Inferior parietal cortex (tissue), 1 donor: ENCODE measurements around the gene COPS3.

Source experiments
- DNase-seq: peaks from one replicate; pipeline ENCODE4 v3.0.0-alpha.2; 2016; ENCODE audit errors: extremely low spot score

COPS3 gene

DNA sequence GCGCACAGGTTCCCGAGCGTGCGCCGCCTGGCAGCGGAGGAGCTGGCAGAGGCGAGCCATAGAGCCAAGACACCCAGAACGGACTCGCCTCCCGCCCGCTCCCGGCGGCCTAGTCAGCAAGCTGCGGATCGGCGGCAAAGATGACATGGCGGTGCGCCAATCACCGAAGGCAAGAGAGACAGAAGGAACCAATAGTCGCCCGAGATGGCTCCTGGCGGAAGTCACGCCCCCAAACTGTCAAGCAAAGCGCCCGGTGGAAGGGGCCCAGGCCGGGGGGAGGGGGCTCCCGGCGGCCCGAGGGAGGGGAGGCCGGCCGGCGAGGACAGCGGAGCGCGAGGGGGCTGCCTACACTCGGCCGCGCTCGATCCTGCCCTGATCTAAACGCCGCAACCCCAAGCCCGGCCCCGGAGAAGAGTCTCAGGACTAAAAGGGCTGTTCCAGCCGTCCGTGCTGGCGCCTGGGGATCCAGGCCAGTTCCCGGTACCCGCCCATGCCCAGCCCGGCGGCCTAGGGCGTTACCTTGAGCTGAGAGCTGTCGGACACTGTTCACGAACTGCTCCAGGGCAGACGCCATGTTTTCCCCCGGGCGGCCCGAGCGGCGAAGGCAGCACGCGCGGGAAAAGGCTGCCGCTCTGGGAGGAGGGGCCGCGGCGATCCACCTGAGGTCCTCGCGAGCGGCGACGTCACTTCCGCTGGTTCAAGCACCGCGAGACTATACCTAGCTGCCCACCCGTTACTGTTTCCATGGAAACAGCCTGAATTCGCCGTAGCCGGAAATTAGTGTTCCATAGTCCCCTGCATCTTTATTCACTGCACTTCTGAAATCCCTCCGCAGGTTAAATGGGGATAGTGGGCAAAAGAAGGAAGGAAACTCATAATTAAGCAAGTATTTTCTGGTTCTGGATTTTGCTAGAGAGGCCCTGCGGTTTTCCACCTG, at the start of gene COPS3:
Gene COPS3, minus strand, starts transcription at position 634 of the 937 bp plus-strand sequence. Its CDS starts 60 bp downstream, at position 574.
- DNase-seq, result peak; percentile 98

DNA sequence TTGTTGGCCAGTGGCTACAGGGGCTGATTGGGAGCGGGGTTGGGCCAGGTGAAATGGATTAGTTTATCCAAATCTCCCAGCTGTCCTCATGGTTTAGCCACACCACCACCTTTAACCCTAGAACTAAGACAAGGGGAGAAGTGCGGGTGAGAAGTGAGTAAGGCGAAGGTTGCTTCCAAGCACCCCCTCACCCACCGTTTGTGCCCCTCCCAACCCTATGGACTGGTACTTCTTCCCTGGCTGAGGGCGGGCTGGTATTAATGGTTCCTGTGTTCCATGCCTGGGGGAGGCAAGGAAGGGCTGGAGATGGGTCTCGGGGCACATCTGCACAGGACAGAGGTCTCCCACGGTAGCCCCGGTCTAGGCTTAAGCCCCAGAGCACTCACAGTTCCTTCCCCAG, 47.2 kb upstream of the COPS3 start:
- no peak for DNase-seq

DNA sequence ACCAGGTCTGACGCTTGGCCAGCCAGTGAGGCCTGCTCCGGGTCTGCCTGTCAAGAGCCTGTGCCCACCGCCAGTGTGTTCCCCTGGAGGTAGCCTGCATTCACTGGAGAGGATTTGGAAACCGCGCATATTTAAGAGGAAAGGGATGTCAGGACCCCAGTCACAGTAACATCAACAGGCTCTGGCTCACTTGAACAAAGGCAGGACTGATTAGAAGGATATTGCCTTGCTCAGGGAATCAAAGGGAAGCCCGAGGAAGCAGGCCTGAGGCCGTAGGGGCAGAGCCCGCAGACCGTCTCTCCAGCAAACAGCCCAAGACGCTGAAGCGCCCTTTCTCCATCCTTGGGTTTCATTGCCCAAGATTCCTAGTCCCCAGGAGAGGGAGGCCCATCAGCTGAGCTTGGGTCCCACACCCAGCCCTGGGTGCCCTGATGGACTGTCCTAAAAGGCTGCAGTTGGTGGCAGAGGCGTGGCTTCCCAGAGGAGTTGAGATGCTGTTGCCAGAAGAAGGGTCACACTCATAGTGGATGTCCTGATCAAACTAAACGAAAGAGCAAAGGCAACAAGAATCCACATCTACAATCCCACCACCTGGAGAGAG, 45.3 kb upstream of the COPS3 start:
- DNase-seq, result no peak

DNA sequence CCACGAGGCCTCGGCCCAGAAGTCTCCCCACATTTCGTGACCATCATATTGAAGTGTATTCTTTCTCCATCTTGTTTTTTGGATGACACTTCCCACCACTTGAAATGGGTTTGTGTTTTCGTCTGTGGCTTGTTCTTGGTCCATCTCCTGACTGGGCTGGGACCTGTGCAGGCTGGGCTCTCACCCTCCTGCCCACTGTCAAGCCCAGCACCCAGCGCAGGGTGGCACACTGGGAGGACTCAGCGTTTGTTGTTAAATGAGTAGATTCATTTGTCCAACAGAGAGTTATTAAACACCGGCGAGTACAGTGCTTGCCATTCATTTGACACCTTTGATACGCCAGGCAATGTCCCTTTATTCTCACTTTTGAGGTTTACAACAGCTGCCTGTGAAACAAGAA, 44.8 kb upstream of the COPS3 start:
- DNase-seq, result no peak

DNA sequence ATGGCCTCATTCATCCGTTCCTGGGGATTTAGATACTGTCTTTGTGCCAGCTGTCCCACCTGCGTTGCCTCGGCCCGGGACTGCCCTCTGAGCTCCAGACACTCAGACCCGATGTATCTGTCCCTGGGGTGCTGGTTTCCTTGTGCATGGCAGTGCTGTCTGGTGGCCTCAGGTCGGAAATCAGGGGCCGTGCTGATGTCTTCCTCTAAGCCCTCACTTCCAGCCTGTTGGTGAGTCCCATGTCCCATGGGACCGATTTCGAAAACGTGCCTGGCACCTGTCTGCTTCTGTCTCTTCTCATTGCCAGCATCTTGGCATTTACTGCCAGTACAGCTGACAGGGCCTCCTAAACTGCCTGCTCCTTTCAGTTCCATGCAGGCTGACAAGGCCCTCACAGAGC, 44.2 kb upstream of the COPS3 start:
- no peak for DNase-seq

DNA sequence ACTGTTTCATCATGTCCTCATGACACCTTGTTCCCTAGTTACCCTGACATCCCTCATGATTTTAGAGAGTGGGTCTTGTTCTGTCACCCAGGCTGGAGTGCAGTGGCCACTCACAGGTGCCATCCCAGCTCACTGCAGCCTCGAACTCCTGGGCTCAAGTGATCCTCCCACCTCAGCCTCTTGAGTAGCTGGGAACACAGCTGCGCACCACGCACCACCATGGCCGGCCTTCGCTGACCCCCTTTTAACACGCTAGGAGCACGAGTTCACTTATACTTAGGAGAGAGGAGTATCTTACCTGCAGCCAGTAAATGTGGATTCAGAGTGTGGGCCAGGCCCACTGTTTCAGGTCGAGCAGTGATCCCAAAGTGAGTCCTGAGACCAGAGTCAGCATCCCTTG, 43.6 kb upstream of the COPS3 start:
- DNase-seq, result no peak

DNA sequence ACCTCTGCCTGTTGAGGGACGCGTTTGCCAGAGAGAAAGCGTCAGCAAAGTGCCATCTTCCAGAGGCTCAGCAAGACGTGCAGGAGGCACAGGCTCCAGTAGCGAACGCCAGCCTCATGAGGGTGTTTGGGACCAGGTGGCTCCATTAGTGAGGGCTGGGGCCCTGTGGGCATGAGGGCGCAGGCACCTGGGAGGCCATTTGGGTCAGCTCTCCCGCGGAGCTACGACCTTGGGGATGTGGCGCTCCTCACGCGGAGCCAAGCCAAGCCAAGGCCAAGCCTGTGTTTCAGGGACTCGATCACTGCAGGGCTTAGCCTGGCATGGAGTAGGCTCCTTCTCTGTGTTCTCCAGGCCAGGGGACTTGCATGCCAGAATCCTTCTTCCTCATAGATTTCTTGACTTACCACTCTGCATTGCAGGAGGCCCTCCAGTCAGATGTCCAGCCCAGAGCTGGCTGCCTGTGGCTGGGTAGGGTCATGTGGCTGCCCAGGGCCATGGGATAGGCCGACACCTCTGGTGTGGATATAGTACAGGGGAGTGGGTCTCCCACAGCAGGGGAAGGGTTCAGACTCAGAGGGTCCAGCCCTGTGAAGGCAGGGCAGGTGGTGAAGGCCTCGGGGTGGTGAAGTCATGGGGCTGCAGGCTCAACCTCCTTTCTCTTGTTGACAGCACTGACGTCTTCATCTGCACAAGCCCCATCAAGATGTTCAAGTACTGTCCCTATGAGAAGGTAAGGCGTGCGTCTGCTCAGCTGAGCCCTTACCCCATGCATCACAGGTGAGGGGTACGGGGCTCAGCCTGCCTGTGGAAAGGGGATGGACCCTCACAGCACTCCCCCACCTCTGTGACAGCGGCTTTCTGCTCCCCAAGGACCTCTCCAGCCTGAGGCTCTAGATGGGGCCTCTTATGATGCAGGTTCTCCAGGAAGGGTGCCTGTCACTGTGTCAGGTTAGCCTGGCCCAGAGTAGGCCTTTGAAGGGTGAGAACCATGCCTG, 41.8 kb upstream of the COPS3 start:
- DNase-seq, result no peak

DNA sequence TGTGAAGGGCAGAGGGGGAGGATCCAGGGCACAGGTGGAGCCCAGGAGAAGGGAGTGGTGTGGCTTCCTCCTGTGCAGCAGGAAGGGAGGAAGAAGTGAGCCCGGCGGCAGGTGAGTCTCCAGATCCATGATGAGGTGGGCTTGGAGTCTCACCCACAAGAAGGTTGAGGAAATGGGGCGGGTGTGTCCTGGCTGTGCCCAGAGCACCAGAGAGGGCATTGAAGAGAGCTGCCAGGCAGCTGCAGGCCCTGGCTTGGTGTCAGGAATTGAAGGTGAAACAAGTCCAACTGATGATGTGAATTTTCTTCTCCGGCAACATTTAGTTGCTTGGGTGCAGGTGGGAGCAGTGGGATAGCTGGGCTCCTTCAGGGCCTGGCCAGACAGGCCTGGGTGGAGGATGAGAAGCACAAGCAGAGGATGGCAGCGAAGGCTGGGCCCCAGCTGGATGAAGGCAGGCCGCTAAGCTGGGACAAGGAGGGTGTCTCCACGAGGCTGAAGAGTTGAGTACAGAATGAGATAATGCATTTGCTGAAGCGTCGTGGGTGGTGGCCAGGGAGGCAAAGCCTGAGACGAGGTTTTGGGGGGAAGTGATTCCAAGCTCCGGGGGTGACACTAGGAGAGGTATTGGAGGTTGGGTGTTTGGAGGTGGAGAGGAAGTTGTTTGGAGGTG, 40.4 kb upstream of the COPS3 start:
- no peak for DNase-seq

DNA sequence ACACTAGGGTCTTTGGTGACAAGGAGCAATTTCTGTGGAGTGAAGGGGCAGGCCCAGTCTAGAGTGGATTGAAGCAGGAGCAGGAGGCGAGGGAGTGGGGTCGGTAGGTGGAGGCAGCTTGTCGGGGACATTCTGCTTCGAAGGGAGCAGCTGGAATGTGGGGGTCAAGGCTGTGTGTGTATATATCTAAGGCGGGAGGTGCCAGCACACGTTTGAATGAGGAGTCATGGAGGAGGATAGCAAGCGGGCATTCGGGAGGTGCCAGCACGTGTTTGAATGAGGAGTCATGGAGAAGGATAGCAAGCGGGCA, 39.8 kb upstream of the COPS3 start:
- no peak for DNase-seq

DNA sequence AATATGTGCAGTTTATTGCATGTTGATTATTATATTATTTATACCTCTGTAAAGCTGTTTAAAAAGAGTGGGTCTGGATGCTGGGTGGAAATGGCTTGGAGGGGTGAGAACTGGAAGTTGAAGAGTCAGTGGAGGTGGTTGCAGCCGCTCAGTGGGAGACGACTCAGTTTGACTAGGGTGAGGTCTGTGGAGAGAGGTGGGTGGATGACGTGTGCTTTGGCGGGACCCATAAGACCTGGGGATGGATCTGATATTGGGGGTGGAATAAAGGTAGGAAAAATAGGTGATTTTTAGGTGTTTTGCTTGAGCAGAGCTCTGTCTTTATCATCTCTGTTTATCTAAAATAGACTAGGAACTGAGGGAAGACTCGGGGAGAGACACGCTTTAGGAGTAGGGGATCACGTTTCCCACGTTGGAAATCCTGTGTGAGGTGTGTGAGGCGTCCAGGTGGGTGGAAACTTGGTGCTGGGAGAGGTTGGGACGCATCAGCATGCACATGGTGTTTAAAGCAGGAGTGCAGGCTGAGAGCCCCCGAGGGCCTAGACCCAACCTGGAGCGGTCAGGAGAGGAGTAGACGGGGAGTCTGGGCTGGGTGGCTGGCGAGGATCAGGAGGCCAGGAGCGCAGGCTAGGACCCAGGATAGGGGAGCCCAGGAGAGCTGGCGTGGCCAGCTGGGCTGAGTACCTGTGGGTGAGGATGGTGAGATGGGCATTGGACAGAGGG, 39.3 kb upstream of the COPS3 start:
- no peak for DNase-seq

DNA sequence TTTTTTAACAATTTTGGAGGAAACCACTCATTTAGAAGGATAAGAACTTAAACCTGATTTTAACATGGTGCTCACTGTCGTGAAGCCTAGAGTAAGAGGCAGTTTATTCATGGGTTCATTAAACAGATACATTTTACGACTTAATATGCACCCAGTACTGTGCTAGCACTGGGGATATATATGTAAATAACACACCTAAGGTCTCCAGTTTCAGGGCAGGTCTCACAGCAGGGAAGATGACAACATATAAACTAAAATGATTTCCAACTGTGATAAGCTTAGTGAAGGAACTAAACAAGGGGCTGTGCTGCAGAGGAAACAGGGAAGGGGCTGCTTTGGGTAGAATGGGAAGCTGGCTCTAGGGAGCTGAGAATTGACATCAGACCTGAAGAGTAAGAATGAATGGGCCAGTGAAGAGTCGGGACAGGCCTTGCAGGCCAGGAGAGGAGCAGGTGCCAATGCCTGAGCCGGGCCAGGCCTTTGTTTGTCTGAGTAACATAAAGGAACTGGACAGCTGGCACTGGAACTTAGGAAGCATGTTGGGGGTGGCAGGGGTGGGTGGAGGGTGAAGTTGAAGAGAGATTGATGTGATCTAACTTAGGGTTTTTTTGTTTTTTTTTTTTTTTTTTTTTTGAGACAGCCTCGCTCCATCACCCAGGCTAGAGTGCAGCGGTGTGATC, 34.2 kb upstream of the COPS3 start:
- no peak for DNase-seq

DNA sequence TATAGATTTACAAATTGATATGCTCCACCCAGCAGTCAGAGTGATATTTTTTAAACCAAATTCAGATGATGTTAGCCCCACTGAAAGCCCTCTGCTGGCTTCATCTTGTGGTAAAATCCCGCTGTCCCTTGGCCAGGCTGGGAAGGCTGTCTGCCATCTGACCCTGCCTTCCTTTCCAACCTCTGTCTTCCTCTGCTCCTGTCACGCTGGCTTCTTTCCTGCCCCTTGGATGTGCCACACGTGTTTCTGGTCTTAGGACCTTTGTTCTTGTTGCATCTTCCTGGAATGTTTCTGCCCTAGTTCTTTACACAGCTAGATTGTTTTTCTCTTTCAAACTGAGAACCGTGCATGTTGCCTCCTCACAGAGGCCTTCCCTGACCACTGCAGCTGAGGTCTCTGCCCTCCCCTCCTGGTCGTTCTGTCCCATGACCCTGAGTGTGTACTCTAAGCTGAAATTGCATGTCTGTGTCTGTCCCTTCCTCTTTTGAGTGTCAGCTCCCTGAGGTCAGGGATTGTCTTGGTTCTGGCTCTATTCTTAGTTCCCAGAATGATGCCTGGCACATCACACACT, 33.5 kb upstream of the COPS3 start:
- no peak for DNase-seq

DNA sequence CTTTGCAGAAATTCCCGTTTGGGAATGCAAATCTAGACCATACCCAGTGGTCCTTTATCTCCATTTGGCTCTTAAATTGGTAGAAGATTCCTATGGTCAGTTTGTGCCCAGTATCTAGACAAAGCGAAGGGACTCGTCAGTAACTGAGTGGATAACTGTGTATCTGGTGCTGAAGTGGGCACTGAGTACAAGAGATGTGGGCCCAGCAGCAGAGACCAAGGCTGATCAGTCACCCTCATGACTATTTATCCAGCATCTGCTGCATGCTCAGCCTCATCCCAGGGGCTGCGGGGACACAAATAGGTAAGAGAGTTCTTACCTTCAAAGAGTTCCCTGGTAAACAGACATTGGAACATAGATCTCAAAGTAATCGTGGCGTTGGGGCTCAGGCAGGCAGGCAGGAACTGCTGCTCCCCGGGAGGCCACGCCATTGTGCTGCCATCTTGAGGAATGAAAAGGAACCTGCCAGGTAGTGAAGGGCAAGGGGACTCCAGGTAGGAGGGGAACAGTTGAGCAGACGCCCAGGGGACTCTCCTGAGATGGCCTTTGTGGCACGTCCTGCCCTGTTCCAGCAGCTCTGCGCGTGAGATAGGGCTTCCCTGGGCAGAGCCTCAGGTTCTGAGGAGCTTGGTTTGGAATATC, 32.4 kb upstream of the COPS3 start:
- no peak for DNase-seq

DNA sequence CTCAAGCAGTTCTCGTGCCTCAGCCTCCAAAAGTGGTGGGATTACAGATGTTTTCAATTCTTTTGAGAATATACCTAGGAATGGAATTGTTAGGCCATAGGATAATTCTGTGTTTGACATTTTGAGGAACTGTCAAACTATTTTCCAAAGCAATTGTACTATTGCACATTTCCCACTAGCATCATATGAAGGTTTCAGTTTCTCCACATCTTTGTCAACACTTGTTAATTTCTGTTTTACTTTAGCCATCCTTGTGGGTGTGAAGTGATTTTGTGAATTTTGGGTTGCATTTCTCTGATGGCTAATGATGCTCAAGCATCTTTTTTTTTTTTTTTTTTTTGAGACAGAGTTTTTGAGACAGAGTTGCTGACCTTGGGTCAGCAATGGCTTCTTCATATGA, 28.3 kb upstream of the COPS3 start:
- no peak for DNase-seq

DNA sequence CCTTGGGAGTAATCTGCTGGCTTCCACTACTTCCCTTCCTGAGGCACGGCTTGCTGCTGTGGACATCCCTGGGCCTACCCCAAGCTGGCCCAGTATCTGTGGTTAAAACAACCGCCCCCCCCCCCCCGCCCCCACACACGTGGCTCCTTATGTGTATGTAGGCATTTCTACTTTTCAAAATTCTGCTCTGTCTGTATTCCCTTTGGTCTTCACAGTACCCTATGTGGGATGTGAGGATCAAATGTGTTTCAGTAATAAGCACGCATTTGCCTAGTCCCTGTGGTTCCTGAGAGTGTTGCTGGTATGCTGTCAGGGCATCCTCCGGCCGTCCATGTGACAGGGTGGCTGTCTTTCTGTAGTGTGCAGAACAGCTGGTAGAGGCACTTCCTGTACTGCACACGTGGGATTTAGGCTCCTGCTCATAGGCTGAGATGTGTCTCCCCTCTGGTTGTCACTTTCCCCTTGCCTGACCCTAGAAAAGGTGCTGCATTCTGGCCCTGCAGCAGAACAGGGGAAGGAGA, 24.3 kb upstream of the COPS3 start:
- no peak for DNase-seq

DNA sequence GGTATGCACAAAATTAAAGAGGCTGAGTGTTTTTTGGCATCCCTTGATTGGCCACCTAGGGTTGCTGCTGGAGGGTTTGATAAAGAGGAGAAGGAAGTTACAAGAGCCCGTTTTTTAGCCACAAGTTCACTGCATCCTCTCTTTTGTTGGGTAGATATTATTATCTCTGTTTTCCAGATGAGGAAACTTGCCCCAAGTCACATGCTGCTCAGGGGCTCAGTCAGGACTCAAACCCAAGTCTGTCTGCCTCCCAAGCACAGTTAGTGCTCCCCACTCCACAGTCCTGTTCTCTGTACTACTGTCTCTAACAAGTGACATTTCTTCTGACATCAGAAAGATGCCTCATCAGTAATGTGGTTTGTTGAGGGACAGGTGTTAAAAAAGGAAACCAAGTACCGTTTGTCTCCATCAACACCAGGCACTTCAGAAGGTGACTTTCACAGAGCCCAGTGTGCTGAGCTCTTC, 23.5 kb upstream of the COPS3 start:
- DNase-seq, result no peak

DNA sequence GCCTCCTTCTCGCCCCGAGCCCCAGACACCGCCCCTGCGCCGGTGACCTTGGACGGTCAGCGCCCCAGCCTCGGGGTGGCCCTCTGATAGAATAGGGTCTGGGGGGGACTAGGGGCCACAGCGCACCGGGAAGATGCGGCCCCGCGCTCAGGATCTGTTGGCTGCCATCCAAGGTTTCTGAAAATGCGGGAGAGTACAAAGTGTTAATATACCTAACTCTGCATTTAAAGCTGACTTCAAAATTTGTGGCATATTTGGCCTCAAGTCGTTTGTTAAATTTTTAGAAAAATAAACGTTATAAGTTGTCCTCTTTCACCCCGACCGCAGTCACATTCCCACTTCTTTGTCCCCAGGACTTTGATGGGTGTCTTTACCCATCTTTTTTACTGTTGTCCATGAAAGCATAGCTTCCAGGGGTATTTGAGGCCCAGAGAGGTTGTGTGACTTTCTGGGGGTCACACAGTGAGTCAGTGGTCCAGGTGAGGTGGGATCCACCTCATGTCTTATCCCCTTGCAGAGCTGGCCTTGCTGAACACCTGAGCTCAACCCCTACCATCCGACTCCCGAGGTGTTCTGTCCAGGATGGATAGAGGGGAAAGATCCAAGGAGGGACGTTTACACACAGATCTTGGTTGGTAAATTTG, 22.9 kb upstream of the COPS3 start:
- DNase-seq, result no peak

DNA sequence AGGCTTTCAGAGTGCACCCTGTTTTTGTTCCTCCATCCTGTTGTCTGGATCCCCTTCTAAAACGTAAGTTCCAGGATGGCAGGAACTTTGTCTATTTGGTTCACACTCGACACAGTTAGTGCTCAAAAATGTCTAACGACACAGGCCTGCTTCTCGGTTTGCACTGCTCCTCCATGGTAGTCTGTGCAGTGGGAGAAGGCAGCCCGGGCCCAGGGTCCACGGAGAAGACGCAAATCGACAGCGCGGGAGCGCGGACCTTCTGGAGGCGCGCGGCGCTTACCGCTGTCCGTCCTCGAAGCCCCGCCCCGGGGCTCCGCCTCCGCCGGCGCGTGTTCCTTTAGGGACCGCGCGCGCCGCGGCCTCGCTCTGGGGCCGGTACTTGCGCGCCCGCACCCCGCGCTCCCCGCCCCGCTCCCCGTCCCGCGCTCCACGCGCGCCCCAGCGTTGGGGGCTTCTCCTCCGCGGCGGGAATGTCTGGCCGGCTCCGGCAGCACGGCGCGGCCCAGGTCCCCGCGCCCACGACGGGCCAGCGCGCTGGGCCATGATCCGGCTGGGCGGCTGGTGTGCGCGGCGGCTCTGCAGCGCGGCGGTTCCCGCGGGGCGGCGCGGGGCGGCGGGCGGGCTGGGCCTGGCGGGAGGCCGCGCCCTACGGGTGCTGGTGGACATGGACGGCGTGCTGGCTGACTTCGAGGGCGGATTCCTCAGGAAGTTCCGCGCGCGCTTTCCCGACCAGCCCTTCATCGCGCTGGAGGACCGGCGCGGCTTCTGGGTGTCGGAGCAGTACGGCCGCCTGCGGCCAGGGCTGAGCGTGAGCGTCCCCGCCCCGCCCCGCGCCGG, 22.2 kb upstream of the COPS3 start, which contains the start of gene NT5M:
Gene NT5M, plus strand, starts transcription at position 364 of the 837 bp plus-strand sequence. Its CDS starts 178 bp downstream, at position 542.
- DNase-seq, result peak; percentile 73
